KMS-11 (cell line): ENCODE results near the gene ADGRG6.

Source experiments
- H2AFZ ChIP-seq: fragments of 200-600 bp; sonication (generic); 2 replicates; pipeline ENCODE4 v1.6.1; 2016; ENCODE audit warnings: antibody characterized with exemption, mixed run types, low read depth
- H3K27ac ChIP-seq: fragments of 200-600 bp; sonication (generic); 2 replicates; pipeline ENCODE4 v1.6.1; 2016; ENCODE audit warnings: mild to moderate bottlenecking, mixed run types
- H3K27me3 ChIP-seq: fragments of 200-600 bp; sonication (generic); 2 replicates; pipeline ENCODE4 v1.6.1; 2017; ENCODE audit warnings: mild to moderate bottlenecking, low read depth, mixed run types, moderate library complexity; ENCODE audit not compliant: insufficient read depth
- H3K36me3 ChIP-seq: fragments of 200-600 bp; sonication (generic); 2 replicates; pipeline ENCODE4 v1.6.1; 2017; ENCODE audit warnings: mild to moderate bottlenecking, mixed run types; ENCODE audit not compliant: insufficient read depth
- H3K4me1 ChIP-seq: fragments of 200-600 bp; sonication (generic); 2 replicates; pipeline ENCODE4 v1.6.1; 2016; ENCODE audit warnings: mild to moderate bottlenecking, low read depth, mixed run types; ENCODE audit not compliant: poor library complexity, severe bottlenecking
- H3K4me2 ChIP-seq: fragments of 200-600 bp; sonication (generic); 2 replicates; pipeline ENCODE4 v1.7.0; 2016; ENCODE audit warnings: mild to moderate bottlenecking, mixed run types
- H3K4me3 ChIP-seq: fragments of 200-600 bp; sonication (generic); IDR thresholded peaks from 2 replicates; pipeline ENCODE4 v1.6.1; 2017; ENCODE audit warnings: low read depth, low read length, mixed read lengths; ENCODE audit not compliant: insufficient read depth
- H3K79me2 ChIP-seq: fragments of 200-600 bp; sonication (generic); 2 replicates; pipeline ENCODE4 v1.6.1; 2016; ENCODE audit warnings: low read depth, mixed run types; ENCODE audit not compliant: insufficient read depth
- H3K9ac ChIP-seq: fragments of 200-600 bp; sonication (generic); 2 replicates; pipeline ENCODE4 v1.6.1; 2016; ENCODE audit warnings: mild to moderate bottlenecking, mixed run types
- H4K20me1 ChIP-seq: fragments of 200-600 bp; sonication (generic); 2 replicates; pipeline ENCODE4 v1.6.1; 2016; ENCODE audit warnings: mild to moderate bottlenecking, mixed run types; ENCODE audit not compliant: insufficient read depth
- CTCF ChIP-seq: fragments of 200-600 bp; sonication (generic); conservative IDR thresholded peaks from 2 replicates; pipeline ENCODE4 v1.6.1; 2017; ENCODE audit warnings: low read depth, mild to moderate bottlenecking, antibody characterized with exemption, low read length, moderate library complexity, mixed read lengths

ADGRG6 gene

DNA sequence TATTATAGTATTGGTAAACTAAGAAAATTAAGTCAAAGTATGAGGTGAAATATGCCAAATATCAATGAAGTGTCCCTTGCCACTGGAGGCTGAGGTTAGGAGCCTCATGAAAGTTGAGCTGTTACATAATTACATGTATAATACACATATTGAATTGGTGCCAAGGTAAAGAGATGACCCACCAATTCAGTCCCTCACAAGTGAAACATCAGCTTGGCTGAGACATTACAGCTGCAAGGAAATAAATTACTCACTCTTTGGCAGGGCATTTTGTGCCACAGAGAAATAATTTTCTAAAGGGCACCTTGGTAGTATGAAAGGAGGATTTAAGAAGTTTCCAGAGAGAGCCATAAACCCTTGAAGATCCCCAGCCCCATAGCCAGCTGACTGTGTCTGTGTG lies 127.4 kb downstream of the ADGRG6 start:
- Histone ChIP-seq H3K9ac (no peak overlapping the region), H3K4me2 (no peak overlapping the region), H3K36me3 (no peaks in the 10 kb centered on the region), H3K27ac (no peak overlapping the region), H3K27me3 (no peaks in the 10 kb centered on the region), H3K4me1 (no peaks in the 10 kb centered on the region), H2AFZ (no peak overlapping the region), H4K20me1 (no peaks in the 10 kb centered on the region), H3K79me2 (no peaks in the 10 kb centered on the region), H3K4me3 (no peak overlapping the region)
- TF ChIP-seq CTCF = no peak

DNA sequence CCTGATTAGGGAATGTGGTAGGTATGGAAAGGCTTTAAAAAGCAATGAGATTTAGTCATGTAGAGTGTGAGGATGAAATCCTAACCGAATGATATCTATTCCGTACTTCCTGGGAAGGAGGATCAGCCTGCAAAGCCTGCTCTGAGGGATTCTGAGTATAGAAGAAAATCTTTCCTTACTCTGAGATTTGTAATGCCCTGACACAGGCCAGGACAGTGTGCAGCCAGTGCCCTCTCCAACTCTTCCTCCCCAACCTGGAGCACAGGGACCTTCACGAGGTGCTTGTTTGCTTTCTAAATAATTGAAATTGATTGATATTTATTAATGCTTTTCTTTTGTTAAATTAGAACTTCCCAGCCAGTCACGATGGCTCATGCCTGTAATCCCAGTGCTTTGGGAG lies 131.6 kb downstream of the ADGRG6 start:
- H3K9ac ChIP-seq = no peak overlapping the region
- no peak overlapping the region for H3K4me3 ChIP-seq
- H2AFZ ChIP-seq = no peak overlapping the region
- TF ChIP-seq CTCF = no peak
- H3K27ac ChIP-seq = no peak overlapping the region
- H3K36me3 ChIP-seq = no peaks in the 10 kb centered on the region
- H3K4me2 ChIP-seq = no peak overlapping the region
- H3K4me1 ChIP-seq = no peaks in the 10 kb centered on the region
- no peaks in the 10 kb centered on the region for H3K27me3 ChIP-seq
- no peaks in the 10 kb centered on the region for H4K20me1 ChIP-seq
- no peaks in the 10 kb centered on the region for H3K79me2 ChIP-seq

GRCh38 chr6:142438898-142439297 lies 137.1 kb downstream of the ADGRG6 start:
- H3K27me3 ChIP-seq = no peaks in the 10 kb centered on the region

DNA sequence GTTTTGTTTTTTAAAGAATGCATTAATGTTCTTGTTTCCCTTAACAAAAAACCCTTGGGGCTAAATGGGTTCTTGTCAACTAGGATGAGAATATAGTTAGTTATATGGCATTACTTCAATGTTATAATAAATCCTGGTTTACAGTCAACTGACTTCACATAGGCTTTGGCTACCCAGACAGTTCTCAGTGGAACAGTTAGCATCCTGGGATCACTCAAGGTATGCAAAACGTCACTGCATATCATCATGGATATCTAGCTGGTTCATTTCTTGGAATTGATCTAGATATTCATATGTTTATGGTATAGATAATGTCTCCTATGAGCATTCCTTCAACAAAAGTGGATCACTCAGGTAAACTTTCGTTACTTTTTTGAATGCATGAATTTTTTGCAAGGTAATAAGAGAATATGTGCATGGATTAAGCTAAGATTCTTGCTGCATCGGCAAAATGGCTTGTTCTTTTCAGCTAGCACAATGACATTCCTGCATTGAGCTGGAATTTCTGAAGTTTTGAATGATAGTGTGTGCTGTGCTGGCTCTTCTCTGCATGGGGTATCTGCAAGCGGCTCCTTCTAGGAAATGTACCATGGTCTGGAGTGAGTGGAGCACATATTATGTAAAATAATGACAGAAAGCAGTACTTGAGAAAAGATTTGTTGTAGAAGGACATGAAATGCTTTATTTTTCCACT lies 138.9 kb downstream of the ADGRG6 start:
- H3K9ac ChIP-seq = no peak overlapping the region
- H3K79me2 ChIP-seq = no peaks in the 10 kb centered on the region
- no peaks in the 10 kb centered on the region for H3K27me3 ChIP-seq
- no peak for TF ChIP-seq CTCF
- no peak overlapping the region for H2AFZ ChIP-seq
- no peak overlapping the region for H3K4me2 ChIP-seq
- H3K4me1 ChIP-seq = no peaks in the 10 kb centered on the region
- no peak overlapping the region for H3K27ac ChIP-seq
- H3K4me3 ChIP-seq = no peak overlapping the region
- H3K36me3 ChIP-seq = no peaks in the 10 kb centered on the region
- no peaks in the 10 kb centered on the region for H4K20me1 ChIP-seq

More at GRCh38 chr6:142438898-142439297, 137.1 kb downstream of the ADGRG6 start:
- Histone ChIP-seq H4K20me1 (no peaks in the 10 kb centered on the region), H3K4me3 (no peak overlapping the region), H3K27ac (no peak overlapping the region), H3K4me1 (no peaks in the 10 kb centered on the region), H3K79me2 (no peaks in the 10 kb centered on the region), H3K9ac (no peak overlapping the region), H3K36me3 (no peaks in the 10 kb centered on the region), H3K4me2 (no peak overlapping the region), H2AFZ (no peak overlapping the region)
- TF ChIP-seq CTCF = no peak
